Gastroesophageal sphincter (tissue), 3 donors: ENCODE data around the gene C1orf50.

Source experiments
- POLR2A ChIP-seq, 2 donors: fragments of 450-650 bp; IDR thresholded peaks; one replicate each; pipeline ENCODE4 v1.6.1; 2017; ENCODE audit warnings: antibody characterized with exemption in 2 of 2, mild to moderate bottlenecking in 2 of 2, moderate library complexity in 1 of 2
- POLR2AphosphoS5 ChIP-seq: sonication (generic); formaldehyde crosslinking; IDR thresholded peaks from one replicate; pipeline ENCODE4 v1.6.1; 2017; ENCODE audit warnings: antibody characterized with exemption
- TF ChIP-seq, protein P1 (sequence below), 4 experiments: fragments of 200-600 bp in 2 of 4; fragments of 450-650 bp in 2 of 4; sonication (generic) in 1 of 4; IDR thresholded peaks; one replicate each; pipeline ENCODE4 v1.5.1; 2017 to 2019; ENCODE audit warnings: antibody characterized with exemption in 4 of 4, mild to moderate bottlenecking in 2 of 4, moderate library complexity in 2 of 4

GRCh38 chr1:42773420-42773819 lies 6.4 kb downstream of the C1orf50 start:
- TF ChIP-seq, protein P1, sequence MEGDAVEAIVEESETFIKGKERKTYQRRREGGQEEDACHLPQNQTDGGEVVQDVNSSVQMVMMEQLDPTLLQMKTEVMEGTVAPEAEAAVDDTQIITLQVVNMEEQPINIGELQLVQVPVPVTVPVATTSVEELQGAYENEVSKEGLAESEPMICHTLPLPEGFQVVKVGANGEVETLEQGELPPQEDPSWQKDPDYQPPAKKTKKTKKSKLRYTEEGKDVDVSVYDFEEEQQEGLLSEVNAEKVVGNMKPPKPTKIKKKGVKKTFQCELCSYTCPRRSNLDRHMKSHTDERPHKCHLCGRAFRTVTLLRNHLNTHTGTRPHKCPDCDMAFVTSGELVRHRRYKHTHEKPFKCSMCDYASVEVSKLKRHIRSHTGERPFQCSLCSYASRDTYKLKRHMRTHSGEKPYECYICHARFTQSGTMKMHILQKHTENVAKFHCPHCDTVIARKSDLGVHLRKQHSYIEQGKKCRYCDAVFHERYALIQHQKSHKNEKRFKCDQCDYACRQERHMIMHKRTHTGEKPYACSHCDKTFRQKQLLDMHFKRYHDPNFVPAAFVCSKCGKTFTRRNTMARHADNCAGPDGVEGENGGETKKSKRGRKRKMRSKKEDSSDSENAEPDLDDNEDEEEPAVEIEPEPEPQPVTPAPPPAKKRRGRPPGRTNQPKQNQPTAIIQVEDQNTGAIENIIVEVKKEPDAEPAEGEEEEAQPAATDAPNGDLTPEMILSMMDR (IDR thresholded peaks at IDR 0.05), result no peak
- TF ChIP-seq POLR2A (IDR thresholded peaks at IDR 0.05) (no peak), POLR2AphosphoS5 (no peak)
